AG04449 (cell line): Measurements from ENCODE around the gene PMM2.

Experiments used
- CTCF ChIA-PET: fragments of 350-600 bp; formaldehyde crosslinking; extraction: SDS; loops from one replicate; lab custom pipeline; 2021; ENCODE audit warnings: antibody characterized with exemption; lab: Yijun Ruan, JAX
- POLR2A ChIA-PET: fragments of 400-600, 350-600 bp; formaldehyde crosslinking; extraction: SDS; loops from one replicate; lab custom pipeline; 2020; ENCODE audit warnings: antibody characterized with exemption, inconsistent platforms; lab: Yijun Ruan, JAX
- DNase-seq: peaks from one replicate; pipeline ENCODE4 v3.0.0-alpha.2; 2010; ENCODE audit warnings: low read depth, low spot score
- H3K4me3 ChIP-seq: 2 replicates; pipeline ENCODE4 v1.5.1; 2011; ENCODE audit warnings: low read depth, mild to moderate bottlenecking, control low read depth, low read length
- TF ChIP-seq, protein P1 (sequence below): IDR thresholded peaks from one replicate; pipeline ENCODE4 v1.5.1; 2011; ENCODE audit warnings: mild to moderate bottlenecking, moderate library complexity, low read length, control low read depth, inconsistent platforms; ENCODE audit not compliant: insufficient read depth; ENCODE audit errors: missing control alignments

PMM2 gene

DNA sequence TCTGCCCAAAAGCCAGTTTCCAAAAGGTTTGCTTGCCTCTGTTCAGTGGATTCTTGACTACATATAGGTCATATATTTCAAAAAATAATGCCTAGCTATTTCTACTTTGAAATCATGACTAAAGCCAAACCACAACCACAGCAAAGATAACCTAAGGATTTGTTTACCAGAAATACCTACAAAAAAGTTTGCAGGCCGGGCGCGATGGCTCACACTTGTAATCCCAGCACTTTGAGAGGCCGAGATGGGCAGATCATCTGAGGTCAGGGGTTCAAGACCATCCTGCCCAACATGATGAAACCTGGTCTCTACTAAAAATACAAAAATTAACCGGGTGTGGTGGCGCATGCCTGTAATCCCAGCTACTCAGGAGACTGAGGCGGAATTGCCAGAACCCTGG lies 56.0 kb downstream of the PMM2 start:
- POLR2A ChIA-PET, result no interaction called here
- H3K4me3 ChIP-seq, result no peak overlapping the region
- no peak for DNase-seq
- TF ChIP-seq, protein P1, sequence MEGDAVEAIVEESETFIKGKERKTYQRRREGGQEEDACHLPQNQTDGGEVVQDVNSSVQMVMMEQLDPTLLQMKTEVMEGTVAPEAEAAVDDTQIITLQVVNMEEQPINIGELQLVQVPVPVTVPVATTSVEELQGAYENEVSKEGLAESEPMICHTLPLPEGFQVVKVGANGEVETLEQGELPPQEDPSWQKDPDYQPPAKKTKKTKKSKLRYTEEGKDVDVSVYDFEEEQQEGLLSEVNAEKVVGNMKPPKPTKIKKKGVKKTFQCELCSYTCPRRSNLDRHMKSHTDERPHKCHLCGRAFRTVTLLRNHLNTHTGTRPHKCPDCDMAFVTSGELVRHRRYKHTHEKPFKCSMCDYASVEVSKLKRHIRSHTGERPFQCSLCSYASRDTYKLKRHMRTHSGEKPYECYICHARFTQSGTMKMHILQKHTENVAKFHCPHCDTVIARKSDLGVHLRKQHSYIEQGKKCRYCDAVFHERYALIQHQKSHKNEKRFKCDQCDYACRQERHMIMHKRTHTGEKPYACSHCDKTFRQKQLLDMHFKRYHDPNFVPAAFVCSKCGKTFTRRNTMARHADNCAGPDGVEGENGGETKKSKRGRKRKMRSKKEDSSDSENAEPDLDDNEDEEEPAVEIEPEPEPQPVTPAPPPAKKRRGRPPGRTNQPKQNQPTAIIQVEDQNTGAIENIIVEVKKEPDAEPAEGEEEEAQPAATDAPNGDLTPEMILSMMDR, result no peak
- CTCF ChIA-PET, result interaction anchor here (1.1 kb wide), 1 partner anchor 281 kb away, joined by 3 read pairs; no protein-coding TSS in a partner anchor

DNA sequence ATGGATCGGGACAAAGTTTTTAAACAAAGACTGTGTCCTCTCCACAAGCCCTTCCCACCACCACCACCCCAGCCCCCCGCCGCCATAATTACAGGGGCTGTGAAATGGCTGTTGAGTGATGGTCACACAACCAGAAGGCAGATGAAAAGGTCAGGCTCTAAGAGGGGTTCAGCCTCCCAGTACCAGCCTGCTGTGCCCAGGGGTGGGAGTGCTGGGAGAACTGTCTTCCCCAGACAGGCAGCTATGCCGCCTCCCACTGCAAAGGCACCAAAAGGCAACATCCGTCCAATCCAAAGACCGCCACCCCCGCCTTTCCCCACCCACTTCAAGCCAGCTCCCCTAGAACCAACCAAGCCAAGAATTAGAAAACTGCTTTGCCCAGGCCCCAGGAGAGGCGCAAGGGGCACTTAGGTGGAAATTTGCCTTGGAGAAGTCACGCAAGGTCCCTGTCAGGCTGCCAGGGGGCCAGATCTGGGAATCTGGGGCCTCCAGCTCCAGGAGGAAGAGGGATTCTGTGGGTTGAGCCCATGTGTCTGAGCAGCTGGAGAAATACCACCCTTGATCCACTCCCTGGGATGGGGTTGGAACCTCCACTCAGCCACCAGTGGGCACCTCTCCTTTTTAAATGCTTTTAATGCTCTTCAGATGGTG lies 56.8 kb downstream of the PMM2 start:
- CTCF ChIA-PET, result interaction anchor here (1.2 to 2.4 kb wide), 4 partner anchors 10 to 26 kb away, joined by 3 to 7 read pairs (median 5); partner anchors contain the start of gene CARHSP1
- H3K4me3 ChIP-seq, result no peak overlapping the region
- TF ChIP-seq, protein P1, result no peak
- POLR2A ChIA-PET, result no interaction called here
- DNase-seq, result no peak

DNA sequence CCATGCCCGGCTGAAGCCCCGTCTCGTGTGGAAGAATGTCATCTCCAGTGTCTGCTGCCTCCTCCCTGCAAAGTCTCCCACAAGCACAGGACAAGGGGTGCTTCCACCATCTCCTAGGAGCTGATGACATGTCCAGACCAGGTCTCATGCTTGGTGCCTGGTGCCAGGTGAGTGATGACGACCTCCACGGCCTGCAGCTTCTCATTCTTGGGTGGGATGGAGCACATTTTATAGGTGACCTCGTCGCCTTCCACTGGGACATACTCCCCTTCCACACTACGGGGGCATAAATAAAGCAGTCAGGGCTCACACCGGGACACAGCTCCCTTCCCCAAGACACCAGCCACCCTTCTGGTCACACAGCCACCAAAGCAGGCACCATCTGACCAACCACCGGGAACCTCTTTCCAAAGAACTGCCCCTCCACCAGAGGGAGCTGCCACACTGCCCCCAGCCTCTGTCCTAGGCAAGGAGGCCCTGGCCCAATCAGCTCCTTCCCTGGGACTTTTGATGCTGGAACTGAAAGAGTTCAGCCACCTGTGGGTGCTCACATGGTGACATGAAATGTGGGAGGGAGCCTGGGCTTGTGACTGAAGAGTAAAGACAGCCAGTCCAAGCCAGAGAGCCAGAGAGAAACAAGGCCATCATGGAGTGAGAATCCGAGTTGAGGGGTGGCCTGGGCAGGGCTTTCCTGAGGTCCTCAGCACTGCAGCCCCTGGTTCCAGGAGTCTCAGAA lies 57.6 kb downstream of the PMM2 start:
- TF ChIP-seq, protein P1, result no peak
- POLR2A ChIA-PET, result no interaction called here
- CTCF ChIA-PET, result interaction anchor here (1.2 to 2.4 kb wide), 4 partner anchors 9 to 25 kb away, joined by 3 to 7 read pairs (median 5); partner anchors contain the start of gene CARHSP1
- H3K4me3 ChIP-seq, result no peak overlapping the region
- no peak for DNase-seq

DNA sequence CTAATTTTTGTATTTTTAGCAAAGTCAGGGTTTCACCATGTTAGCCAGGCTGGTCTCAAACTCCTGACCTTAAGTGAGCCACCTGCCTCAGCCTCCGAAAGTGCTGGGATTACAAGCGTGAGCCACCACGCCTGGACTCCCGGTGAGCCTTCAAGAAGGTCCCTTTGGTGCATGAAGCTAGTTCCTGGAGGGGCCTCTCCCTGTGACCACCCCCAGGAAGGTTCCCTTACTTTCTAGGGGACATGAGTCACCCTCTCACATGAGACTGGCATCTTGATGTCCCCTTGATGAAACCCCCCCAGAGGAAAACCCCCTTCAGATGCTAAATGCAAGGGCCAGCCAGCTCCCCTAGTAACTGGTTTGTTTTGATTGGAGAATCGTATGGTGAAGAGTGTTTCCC lies 58.3 kb downstream of the PMM2 start:
- POLR2A ChIA-PET, result no interaction called here
- CTCF ChIA-PET, result interaction anchor here (1.0 to 2.4 kb wide), 4 partner anchors 9 to 24 kb away, joined by 3 to 7 read pairs (median 4); partner anchors contain the start of gene CARHSP1
- no peak for DNase-seq
- H3K4me3 ChIP-seq, result no peak overlapping the region
- TF ChIP-seq, protein P1, result no peak

DNA sequence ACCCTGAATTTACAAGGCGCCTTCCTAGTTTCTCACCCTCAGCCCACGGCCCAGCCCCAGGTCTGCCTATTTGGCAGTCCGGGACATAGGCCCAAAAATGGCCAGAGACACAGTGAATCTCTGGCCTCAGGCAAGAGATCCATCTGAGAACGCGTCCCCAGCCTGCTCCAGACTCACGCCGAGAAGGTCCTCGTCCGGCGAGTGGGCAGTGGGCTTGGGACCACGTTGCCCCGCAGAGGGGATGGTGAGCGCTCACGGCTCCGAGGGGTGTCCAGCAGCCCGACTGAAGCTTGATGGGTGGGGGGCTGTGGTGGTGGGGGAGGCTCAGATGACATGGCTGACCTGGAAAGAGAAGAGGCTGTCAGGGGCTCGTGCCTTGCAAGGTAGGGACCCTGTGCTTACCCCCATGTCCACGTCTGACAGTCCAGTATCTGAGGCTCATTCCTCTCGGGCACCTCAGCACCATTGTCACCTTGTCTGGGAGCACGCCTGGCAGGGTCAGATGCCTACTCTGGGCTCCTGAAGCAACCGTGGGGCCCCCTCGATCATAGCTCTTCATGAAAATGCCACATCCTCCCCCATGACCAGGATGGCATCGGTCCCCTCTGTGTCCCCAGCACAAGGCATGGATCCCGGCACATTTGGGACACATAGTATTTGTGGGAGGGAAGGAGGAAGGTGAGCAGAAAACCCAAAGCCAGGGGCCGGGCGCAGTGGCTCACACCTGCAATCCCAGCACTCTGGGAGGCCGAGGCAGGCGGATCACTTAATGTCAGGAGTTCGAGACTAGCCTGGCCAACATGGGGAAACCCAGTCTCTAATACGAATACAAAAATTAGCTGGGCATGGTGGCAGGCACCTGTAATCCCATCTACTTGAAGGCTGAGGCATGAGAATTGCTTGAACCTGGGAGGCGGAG lies 61.6 kb downstream of the PMM2 start:
- no peak overlapping the region for H3K4me3 ChIP-seq
- POLR2A ChIA-PET, result interaction anchor here (0.6 to 1.5 kb wide), 2 partner anchors 9 to 16 kb away, joined by 3 to 7 read pairs; partner anchors contain the start of gene CARHSP1
- CTCF ChIA-PET, result interaction anchor here (1.1 kb wide), 1 partner anchor 21 kb away, joined by 7 read pairs; no protein-coding TSS in a partner anchor
- no peak for DNase-seq
- TF ChIP-seq, protein P1, result no peak
